Forelimb muscle (tissue), 1 donor: ENCODE data around the gene PRSS12. TPM values are rescaled to one million over a fixed set of nuclear protein-coding genes. Genes with fewer than 3 reads are reported as not detected.
"Not testable (repeated sequence)": the region's sequence is repeated elsewhere in the genome, so short reads cannot be mapped to it uniquely, and the experiment has no call there.

ENCODE experiments used
- DNase-seq: peaks from one replicate; pipeline ENCODE4 v3.0.0-alpha.2; 2013; ENCODE audit warnings: low read depth
- polyA plus RNA-seq: library from polyadenylated mRNA; unstranded; fragments of 120-200 nt; gene quantifications from one replicate; pipeline ENCODE4 v1.2.1, GENCODE V29; 2013; ENCODE audit not compliant: insufficient read length

Gene PRSS12
- polyA plus RNA-seq, 1 donor, result 8.9 TPM

DNA sequence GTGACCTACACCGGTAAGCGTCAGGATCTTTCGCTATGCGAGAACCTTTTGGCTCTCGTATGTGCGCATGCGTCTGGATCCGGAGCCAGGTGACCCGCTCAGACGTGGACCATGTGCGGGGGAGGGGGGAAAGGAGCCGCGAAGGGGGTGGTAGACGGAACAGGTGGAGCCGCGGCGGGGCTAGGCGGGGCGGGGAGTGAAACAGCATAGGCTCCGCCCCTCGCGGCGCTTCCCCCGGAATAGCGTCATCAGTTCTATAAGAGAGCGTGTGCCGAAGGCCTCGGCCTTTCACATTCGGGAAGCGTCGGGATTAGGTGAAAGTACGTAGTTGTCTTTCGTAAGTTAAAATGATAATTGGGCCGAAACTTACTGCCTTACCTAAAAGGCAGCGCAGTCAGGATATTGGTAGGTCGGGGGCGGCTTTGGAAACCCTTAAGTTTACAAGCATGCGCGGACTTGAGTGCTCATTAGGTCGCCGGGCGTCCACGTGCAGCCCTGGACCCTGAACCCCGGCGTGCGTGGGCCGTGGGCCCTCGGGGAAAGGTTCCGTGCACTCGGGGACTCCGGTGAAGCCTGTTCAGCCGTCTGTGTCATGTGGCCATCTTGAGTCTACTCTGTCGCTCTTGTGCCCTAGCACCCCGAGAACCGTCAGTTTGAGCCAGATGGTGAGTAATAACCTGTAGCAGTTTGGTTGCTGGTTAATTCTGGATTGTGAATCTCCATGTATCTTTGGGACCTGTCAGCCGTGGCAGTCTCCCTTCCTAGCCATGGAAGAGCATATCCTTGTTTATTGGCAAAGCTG lies 74.1 kb downstream of the PRSS12 start:
- DNase-seq, result peak; percentile 79

DNA sequence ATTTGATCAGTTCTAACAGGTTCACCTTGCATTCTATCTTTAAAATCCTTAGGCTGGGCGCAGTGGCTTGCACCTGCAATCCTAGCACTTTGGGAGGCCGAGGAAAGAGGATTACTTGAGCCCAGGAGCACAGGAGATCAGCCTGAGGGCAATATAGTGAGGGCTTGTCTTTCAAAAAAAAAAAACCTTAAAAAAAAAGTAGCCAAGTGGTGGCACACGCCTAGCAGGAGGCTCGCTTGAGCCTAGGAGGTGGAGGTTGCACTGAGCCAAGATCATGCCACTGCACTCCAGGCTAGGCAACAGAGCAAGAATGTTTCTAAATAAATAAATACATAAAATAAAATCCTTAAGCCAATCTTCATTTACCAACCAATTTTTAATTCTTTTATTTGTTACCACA lies 75.6 kb downstream of the PRSS12 start:
- DNase-seq, result no peak

DNA sequence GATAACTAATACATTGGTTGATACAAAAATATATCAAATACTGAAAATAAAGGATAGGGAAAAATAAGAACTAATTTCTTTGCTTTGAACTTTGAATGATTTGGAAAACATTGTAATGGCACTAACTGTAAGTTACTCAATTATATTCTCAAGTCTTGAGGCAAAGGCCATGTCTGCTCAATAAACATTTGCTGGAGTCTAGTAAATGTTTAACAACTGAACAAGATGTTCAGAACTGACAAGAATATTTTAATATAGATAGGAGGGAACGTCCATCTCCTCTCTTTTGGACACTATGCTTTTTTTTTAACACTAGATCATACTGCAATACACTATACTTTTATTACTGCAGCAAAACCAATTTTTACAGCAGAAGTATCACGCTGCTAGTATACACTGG lies 76.2 kb downstream of the PRSS12 start:
- no peak for DNase-seq

DNA sequence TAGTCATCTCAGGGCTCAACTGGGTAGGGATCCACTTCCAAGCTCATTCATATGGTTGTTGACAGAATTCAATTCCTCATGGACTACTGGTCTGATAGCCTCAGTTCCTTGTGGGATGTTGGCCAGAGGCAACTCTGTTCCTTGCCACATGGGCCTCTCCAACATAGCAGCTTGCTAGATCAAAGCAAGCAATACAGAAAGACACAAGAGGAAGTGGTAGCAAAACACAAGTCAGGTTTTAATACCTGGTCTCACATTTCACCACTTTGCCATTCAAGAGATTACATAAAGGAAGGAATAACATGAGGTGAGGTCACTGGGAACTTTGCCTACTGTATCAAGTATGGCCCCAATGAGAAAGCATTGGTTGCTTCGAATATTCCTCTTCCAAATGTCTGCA lies 79.2 kb downstream of the PRSS12 start:
- no peak for DNase-seq

DNA sequence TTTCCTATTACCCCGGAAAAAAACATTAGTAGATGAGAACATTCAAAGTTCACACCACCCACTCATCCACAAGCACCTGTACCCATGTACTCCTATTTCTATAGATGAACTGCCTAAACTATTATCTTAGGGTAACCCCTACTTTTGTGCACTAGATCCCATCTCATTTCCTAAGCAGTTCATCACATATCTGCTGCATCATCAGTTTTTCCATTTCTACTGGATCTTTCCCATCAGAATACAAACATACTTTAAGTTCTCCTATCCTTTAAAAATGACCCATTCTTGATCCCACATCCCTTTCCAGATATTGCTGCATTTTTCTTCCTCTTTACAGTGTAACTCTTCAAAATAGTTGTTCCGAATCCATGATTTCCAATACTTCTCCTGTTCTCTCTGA lies 81.0 kb downstream of the PRSS12 start:
- no peak for DNase-seq

DNA sequence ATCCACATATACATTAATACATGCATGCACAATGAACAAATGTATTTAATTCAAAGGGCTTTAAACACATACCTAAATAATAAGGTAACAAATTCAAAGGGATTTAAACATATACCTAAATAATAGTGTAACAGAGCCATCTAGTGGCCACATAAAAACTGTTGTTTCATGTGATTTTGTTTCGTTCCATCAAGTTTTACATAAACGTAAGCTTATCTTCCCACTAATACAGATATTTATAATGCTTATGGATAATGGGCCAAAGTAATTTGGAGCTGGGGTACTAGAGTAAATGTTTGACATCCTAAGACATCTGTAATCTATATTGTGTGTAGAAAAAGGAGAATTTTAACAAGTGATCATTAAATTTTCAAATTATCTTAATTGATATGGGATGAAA lies 82.3 kb downstream of the PRSS12 start:
- no peak for DNase-seq

DNA sequence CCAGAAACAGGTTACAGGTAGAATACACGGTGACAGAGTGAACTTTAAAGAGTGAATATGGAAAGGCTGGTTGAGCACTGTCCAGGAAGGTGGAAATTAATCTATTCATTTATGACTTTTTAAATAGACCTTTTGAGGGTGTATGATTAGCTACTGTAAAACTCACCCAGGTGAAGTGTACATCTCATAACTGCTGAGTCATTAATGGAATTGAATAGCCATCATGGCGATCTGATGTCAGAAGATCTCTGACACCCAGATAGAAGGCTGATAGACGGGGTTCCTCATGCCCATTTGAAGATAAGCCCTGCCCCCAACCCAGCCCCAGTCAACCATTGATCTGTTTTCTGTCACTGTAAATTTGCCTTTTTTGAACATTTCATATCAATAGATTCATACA lies 84.0 kb downstream of the PRSS12 start:
- DNase-seq, result no peak

DNA sequence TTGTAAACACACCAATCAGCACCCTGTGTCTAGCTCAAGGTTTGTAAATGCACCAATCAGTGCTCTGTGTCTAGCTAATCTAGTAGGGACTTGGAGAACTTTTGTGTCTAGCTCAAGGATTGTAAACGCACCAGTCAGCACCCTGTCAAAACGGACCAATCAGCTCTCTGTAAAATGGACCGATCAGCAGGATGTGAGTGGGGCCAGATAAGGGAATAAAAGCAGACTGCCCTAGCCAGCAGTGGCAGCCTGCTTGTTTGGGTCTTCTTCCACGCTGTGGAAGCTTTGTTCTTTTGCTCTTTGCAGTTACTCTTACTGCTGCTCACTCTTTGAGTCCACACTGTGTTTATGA lies 86.7 kb downstream of the PRSS12 start:
- DNase-seq, result not testable (repeated sequence)

DNA sequence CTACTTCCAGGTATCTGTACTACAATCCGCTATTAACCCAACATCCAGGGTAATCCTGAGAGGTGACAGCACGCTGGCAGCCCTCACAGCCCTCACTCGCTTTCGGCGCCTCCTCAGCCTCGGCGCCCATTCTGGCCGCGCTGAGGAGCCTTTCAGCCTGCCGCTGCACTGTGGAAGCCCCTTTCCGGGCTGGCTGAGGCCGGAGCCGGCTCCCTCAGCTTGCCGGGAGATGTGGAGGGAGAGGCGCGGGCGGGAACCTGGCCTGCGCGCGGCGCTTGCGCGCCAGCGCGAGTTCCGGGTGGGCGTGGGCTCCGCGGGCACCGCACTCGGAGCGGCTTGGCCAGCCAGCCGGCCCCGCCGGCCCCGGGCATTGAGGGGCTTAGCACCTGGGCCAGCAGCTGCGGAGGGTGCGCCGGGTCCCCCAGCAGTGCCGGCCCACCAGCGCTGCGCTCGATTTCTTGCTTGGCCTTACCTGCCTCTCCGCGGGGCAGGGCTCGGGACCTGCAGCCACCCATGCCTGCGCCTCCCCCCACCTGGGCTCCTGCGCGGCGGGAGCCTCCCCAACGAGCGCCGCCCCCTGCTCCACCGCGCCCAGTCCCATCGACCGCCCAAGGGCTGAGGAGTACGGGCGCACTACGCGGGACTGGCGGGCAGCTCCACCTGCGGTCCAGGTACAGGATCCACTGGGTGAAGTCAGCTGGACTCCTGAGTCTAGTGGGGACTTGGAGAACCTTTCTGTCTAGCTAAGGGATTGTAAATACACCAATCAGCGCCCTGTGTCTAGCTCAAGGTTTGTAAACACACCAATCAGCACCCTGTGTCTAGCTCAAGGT lies 87.3 kb downstream of the PRSS12 start:
- no peak for DNase-seq

DNA sequence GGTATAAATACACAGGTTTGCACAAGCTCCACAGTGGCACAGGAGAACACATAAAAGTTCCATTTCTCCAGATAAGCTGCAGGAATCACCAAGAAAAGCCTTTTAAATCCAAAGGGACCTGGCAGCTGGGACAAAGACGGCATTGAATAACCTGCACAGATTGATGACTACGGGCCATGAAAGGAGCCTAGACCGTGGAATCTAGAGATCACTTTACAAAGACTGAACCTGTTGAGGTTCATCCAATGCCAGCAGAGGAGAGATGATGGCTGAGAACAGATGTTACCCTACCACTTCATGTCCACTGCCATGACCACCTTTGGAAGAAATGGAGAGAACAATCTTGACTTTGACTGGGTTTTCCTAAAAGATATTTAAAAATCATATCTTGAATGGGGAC lies 88.7 kb downstream of the PRSS12 start:
- no peak for DNase-seq

DNA sequence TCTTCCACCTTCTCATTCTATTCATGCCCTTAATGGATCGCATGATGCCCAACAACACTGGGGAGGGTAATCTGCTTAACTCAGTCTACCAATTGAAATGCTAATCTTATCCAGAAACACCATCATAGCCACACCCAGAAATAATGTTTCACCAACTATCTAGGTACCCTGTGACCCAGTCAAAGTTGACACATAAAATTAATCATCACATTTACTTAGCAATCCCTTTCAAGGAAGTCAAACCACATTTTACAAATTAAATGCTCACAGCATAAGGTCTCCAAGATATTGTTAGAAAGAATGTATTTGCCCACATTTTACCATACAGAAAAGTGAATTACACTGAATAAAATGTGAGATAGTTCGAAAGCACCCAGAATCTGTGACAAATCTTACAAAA lies 92.5 kb downstream of the PRSS12 start:
- DNase-seq, result no peak

DNA sequence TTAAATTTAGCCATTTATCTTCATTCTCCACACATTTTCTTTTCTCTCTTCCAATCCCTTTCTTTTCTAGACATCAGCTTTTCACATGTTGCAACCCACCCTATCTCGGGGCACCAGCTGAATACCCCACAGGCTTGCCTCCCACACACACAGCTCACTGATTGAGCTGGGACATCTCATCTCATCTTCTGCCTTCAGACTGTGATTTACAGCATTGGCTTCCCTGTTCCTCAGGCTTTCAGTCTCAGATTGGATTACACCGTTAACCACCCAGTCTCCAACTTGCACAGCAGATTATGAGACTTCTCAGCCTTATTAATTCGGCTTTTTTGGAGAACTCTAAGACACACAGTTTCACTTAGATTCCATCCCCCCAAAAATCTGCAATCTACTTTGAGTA lies 93.7 kb downstream of the PRSS12 start:
- DNase-seq, result no peak

DNA sequence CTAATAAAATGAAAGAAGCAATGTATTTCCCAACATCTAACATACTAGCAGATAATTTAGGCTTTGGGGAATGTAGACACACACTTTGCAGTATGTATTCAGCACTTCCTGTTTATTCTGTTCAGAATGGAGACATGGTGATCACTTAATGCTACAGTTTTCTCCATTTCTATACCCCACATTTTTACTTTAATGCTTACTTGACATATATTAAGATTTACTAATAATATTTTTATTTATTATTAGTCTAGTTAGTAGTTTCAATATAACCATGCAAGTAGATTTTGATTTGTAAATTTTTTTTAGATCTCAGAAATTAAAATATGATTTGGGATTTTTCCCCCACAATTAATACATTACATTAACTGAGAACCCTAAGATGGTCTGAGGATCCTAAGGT lies 98.4 kb downstream of the PRSS12 start:
- DNase-seq, result no peak

DNA sequence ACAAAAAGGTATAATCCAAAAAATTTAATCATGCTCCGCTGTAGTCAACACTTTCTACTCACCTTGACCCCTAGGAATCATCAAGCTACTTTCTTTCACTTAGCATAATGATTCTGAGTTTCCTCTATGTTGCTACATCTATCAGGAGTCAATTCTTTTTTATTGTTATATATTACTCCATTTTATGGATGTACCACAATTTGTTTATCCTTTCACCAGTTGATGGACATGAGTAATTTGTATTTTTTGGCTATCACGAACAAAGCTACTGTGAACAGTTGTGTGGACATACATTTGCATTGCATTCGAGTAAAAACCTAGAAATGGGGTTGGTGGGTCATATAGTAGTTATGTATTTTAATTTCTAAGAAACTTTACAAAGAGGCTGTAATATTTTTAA lies 102.9 kb downstream of the PRSS12 start:
- no peak for DNase-seq

DNA sequence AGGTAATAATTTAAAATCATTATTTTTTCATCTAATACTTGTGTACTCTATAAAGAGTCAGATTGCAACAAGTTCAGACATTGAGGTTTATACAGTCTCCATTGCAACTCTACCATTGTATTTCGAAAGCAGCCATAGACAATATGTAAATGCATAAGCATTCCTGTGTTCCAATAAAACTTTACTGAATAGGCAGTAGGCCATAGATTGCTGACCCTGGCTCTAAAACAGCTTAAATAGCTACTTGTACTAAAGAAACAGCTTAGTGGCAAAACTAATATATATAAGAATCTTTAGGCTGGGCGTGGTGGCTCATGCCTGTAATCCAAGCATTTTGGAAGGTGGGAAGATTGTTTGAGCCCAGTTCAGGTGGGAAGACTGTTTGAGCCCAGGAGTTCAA lies 115.3 kb downstream of the PRSS12 start:
- DNase-seq, result no peak

DNA sequence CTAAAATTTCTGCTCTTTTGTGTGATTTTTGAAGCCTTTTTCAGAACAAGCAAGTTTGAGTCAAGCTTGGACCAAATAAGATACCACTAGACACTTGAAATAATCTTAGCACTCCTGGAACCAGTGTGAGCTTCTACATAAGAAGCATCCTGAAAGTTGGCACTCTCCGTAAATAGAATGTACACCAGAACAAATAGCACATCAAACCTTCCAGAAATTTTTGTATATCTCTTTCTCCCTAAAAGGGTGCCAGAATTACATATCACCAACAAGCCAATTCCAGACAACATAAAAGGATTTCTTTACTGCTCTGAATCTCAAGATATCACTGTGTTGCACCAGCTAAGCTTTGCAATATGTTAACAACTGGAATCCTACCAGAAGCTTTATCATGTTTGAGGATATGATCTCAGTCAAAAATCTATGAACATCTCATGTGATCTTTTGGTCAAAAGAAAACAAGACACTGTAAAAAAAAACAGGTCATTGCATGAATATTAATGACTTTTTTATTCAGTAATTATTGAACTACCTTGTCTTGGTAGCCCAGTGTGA lies 117.2 kb downstream of the PRSS12 start:
- no peak for DNase-seq
